NT2/D1 (cell line): ENCODE measurements around the gene DOCK8.

Experiments used
- YY1 ChIP-seq: IDR thresholded peaks from 2 replicates; pipeline ENCODE4 v1.6.1; 2011; ENCODE audit not compliant: insufficient read length, insufficient read depth
- ZNF274 ChIP-seq: IDR thresholded peaks from 2 replicates; pipeline ENCODE4 v1.6.1; 2011; ENCODE audit warnings: mild to moderate bottlenecking, low read depth, low read length

DNA sequence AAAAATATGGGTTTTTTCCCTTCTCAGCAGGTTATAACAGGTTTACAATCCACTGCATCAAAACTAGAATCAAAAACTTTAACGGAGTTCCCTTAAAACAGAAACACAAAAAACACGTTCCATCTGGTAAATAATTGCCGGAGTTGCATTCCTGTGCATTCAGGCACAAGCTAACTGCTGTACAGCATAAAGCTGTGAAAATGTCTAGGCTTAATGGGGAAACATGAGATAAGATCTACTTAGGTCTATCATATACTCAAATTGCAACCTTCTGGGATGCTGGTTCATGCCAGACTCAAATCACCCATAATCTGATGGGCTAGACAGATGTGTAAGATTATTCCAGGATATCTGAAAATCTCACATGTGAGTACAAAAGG lies 265.3 kb downstream of the DOCK8 start:
- TF ChIP-seq YY1 (no peak), ZNF274 (no peak)
